Activated CD4-positive, alpha-beta T cell treated with anti-CD3 and anti-CD28 coated beads, Interleukin-2, amount 50 U/mL, for 24 hours (primary cell): Measurements from ENCODE around the gene WDR1.

Source experiments
- DNase-seq, 2 donors: peaks; one replicate each; pipeline ENCODE4 v3.0.0-alpha.2; 2020; ENCODE audit warnings: low read depth in 1 of 2, low spot score in 1 of 2

The WDR1 gene

GRCh38 chr4:10114607-10115006 is 2.0 kb downstream of the WDR1 start:
- DNase-seq: no peak

DNA sequence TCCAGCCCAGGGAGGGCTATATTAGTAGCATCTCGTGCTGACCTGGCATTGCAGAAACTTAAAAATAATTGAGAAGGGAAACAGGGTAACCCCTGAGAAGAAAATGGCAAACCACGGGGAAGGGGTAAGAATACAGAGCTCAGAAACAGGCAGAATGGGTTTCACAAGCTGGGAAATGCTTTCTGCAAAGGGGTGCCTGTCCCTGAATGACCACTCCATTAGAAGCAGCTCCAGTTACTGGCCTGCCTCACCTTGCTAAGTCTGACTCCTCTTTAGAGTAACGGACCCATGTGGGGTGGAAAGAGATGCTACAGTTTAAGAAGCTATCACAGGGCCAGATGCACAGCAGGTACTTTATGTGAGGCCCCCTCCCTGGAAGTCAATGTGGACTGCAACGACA is 2.5 kb downstream of the WDR1 start:
- no peak for DNase-seq

- no peak for DNase-seq
These were observed 3.1 kb downstream of the WDR1 start for GRCh38 chr4:10113362-10114047.

DNA sequence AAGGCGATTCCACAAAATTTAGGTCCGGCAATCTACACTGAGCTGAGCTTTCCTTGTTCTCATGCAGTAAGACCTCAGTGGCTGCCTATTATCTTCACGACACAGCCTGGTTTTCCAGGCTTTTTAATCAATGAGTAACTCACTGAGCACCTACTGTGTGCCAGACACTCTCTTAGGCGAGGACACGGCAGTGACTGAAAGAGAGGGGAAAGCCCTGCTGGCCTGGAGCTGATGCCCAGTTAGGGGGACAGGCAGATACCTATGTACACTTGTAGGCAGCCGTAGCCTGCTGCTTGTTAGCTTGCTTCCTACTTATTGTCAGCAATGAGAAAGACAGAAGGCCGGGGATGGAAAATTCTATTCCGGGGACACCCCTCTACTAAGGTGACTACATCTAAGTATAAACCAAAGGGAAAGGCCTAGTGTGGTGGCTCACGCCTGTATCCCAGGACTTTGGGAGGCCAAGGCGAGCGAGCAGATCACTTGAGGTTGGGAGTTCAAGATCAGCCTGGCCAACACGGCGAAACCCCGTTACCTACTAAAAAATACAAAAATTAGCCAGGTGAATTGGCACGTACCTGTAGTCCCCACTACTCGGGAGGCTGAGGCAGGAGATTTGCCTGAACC is 3.8 kb downstream of the WDR1 start:
- DNase-seq: no peak

DNA sequence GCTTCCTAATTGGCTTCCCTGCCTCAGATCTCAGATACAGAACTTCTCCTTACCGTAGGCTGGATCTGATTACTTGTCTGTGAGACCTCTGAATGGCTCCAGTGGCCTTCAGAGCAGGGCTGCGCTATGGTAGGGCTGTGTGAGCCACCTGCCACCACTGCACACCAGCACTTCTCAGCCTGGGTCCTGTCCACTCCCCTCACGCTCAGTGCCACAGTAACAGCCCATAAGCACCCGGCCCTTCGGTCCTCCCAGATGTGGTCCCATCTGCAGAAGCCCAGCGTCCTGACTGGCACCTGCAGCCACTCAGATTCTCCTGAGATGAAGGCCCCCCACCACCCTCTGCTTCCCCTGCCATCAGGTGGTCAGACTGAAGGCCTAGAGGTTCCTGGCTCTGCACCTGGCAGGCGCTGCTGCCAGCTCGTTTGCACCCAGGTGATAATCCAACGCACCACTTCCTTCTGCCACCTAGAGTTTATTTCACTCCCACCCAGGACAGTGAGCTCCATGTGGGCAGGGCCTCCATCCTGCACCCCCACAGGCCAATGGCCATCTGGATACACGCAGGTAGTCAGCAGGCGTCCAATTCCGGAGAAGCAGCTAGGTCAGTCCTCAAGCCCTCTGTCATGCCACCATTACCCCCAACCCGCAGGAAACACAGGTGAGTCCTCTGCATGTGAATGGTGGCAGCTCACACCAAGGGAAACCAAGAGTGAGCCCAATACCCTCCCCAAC is 5.4 kb downstream of the WDR1 start:
- DNase-seq: no peak

GRCh38 chr4:10109995-10110670 is 6.5 kb downstream of the WDR1 start:
- no peak for DNase-seq

DNA sequence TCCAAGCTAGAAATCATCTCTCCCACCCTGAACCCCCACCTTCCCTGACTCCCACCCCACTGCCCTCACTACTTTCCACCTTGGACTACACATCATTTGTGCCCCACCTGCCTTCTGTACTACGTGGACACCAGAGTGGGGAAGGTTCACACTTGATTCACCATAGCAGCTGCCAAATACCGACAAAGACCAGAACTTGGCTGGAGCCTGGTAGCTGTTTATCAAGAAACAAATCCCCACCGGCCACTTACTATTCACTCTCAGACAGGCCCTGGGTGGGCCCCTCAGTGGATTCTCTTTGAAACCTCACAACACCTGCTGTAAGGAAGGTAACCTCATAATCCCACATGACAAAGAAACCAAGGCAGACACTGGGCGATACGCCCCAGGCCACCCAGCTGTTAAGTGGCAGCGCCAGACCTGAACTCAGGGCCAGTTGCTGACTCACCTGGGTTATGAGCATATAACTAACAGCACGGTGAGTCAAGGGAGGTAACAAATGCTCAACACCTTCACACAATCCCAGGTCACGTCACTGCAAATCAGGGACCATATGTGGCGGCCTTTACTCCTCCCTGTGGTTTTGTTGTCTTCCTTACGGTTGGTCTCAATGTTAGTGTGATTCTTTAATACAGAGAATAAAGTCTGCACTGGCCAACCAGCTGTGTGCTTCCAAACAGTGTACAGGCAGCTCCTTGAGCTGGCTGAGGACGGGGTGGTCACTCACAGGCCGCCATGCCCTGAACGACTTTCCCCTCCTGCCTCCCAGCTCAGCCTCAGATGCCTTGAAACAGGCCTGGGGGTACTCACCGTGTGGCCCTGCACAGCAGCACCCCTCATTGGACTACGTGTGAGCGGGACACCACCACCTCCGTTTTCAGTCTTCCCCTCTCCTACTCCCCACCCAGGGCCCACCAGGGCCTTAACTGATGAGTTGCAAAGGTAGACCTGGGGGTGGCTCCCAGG is 7.5 kb downstream of the WDR1 start:
- DNase-seq: no peak

DNA sequence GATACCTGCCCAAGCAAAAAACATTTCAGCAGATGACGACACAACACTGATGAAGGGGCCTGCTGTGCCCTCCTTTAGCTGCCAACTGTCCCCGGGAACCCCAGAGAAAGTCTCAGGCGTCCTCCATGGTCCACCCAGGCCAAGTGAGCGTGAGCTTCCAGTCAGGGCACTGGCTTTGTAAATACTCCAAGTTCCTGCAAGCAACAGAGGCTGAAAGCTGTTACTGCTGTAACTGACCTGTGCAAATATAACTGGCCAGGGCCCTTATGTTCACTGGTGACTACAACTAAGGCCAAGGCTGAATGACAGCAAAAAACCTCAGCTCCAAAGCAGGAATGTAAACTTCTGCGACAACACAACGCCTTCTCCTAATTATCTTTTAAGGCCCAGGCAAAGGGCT is 8.2 kb downstream of the WDR1 start:
- no peak for DNase-seq

DNA sequence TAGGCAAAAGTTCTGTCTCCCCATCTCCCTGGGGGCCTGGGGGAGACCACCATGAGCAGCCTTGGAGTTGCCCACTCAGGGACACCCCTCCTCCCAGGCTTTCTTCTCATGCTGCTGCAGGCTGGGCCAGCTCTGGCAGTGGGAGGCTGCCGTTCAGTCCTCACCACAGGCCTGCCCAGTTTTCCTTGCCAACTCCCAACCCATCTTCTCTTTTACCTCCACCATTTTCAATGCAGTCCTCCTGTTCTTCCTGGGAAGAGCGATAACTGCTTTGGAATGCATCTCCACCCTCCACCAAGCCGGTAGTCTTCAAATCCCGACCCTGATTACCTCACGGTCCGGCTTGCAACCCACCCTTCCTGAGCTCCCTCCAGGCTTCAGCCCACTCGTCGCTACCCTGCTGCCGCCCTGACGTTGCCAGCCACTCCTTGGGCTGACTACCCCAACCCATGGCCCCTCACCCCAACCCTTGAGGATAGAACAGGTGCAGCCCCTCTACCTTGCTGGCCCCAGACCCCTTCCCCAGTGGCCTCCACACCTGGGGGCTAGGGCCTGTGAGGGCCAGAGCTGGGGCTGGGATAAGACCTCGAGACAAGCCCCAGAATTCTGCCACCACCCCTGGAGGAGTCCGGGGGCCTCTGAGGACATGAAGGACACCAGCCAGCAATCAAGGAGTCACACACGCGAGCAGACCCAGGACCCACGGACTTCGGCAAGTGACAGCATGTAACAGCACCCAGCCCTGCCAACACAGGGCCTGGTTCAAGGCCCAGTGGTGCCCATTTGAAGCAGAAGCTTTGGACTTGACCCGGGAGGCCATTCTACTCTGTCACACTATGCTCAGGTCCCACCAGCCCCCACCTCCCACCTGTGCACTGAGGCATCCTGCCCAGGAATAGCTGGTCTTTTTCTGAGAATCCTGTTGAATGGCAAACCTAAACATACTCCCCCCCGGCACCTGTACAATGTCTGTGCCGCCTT is 9.2 kb downstream of the WDR1 start:
- no peak for DNase-seq

- DNase-seq: peak; percentile 43 to 80
These were observed 10.1 kb downstream of the WDR1 start for GRCh38 chr4:10106421-10107039.

DNA sequence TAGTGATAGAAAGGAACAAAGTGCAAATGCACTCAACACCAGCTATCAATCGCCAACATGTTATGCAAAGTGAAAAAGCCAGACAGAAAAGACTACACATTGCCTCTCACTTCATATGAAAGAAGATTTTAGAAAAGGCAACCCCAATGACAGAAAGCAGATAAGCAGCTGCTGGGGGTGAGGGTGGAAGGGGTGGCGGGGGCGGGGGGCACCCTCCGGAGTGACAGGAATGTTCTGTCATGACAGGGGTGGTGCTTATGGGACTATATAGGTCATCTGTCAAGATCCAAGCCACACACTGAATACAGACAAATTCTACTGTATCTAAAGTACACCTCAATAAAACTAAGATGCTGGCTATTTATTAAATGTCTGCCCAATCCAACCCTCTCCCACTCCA is 10.7 kb downstream of the WDR1 start:
- DNase-seq: no peak

- no peak for DNase-seq
These were observed 11.2 kb downstream of the WDR1 start for GRCh38 chr4:10105421-10105820.

DNA sequence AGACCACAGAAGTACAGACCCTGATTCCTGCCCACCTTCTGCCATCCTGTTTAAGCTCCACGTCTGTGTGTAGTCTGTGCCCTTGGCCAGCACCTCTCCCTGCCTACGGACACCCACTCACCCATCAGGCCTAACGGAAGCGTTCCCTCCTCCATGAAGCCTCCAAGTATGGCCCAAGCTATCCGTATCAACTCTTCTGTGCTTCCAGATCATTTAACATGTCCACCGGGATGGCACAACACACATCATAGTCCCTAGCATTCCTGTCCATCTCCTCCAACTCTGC is 11.7 kb downstream of the WDR1 start:
- no peak for DNase-seq

GRCh38 chr4:10104211-10104990 is 12.2 kb downstream of the WDR1 start:
- no peak for DNase-seq

GRCh38 chr4:10102474-10103332 is 13.9 kb downstream of the WDR1 start:
- no peak for DNase-seq

DNA sequence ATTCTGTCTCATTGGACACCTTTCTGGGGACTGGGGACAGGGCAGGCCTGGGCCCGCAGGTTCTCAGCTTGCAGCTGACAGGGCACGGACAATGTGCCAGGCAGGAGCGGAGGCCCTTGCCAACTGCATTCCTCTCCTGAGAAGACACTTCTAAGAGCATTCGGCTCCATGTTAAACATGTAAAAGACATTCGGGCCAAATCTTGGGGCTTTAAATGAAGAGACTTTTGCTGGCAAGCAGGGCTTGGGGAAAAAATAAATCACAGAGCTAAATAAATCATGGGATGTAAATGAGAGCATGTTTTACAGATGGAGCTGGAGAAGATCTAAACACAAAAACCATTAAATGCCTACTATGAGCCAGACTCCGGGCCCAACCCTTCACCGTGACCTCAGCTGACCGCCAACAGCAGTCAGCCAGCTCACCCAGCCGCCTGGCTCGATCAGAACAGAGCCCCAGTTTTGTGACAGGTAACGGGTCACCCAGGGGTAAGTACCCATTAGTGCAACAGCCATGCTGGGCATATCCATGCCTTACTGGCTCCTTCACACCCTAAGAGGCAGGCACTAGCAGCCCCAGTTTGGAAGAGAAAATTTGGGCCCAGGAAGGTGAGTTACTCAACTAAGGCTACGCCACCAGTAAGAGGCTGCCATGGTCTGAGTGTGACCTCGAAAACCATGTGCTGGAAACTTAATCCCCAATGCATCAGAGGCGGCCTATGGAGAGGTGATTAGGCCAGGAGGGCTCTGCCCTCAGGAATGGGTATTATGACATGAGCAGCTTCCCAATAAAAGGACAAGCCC is 14.7 kb downstream of the WDR1 start:
- DNase-seq: no peak

DNA sequence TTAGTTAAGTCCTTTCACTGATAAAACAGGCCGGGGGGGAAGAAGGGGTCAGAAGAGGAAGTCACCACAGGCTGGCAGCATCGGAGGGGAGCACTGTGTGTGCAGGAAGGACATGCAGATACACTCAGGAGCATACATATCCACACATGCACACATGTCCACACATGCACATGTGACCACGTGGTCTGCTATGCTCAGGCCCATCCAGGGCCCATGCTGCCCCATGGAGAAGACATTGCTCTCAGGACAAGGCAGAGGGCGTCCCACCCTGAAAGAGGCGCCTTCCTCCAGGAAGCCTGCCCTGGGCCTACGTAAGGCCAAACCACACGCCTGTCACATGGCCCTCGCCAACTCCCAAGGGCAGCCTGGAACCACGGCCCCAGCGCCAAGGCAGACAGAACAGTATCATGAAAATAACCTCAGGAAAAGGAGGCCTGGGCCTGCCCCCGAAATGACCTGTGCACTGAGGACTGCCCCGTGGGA is 15.8 kb downstream of the WDR1 start:
- no peak for DNase-seq
